ENCODE results near the gene AGR2. TPM values are rescaled to one million over a fixed set of nuclear protein-coding genes. Genes with fewer than 3 reads are reported as not detected.

Gene AGR2
- total RNA-seq, 1 experiment from 2014 or later = 0.93 TPM

DNA sequence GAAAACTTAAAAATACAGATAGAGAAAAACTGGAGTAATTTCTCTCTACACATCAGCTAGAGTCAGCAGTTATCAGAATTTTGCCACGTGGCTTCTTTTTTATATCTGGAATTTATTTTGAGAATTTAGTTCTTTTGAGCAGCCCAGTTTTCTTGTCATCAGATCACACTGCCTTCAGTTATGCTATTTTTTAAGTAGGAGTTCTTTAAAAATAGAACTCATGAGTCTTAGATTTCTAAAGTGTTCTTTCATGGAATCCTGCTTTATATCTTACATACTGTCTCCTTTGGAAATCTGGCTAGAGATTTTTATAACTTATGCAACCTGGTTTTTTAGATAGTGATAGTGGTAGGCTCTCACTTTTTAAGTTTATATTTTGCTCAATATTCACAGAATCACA, 24.2 kb downstream of the AGR2 start:
- Histone ChIP-seq H3K9me2 (ENCODE audit: insufficient read depth) (no peaks in the 10 kb centered on the region), H3K79me2 (ENCODE audit: insufficient read depth, low read length) (no peaks in the 10 kb centered on the region)

DNA sequence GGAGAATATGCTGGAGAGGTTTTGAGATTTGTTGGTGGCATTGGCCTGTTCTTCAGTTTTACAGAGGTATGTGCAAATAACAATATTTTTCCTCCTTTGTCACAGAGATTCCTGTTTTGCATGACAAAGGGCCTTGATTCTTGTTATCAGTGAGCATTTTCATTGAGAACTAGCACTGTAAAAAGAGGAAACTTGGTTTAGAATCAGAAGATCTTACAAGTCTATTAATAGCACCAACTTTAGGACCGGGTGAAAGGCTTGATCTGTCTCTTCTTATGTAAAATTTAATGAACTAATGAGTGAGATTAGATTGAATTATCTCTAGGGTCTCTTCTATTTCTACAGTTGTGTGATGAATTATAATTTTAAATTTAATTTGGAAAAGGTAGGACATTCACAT, 25.7 kb downstream of the AGR2 start:
- ChIA-PET RAD21 (ENCODE audit: low non-redundant PET in 1 of 2, low total read pairs in 2 of 2, uncharacterized antibody in 2 of 2, unreplicated experiment in 2 of 2) (no interaction called here), POLR2A (no interaction called here), CTCF (no interaction called here)
- Histone ChIP-seq H3K27ac (ENCODE audit: low read depth, low read length) (no peak overlapping the region), H3K4me2 (ENCODE audit: low read length) (no peak overlapping the region), H3K9me2 (ENCODE audit: insufficient read depth) (no peaks in the 10 kb centered on the region), H3K27me3 (ENCODE audit: insufficient read depth, low read length) (no peaks in the 10 kb centered on the region), H3K4me1 (ENCODE audit: control insufficient read depth in 1 of 2, insufficient read depth in 2 of 2, low read length in 2 of 2) (no peaks in the 10 kb centered on the region), H3K4me3 (replicated peaks in 1 of 2; ENCODE audit: low read depth in 1 of 2, low read length in 2 of 2) (no peak overlapping the region), H3K36me3 (ENCODE audit: control insufficient read depth in 1 of 2, insufficient read depth in 2 of 2, low read length in 2 of 2) (no peaks in the 10 kb centered on the region), H3K9ac (ENCODE audit: low read length) (no peak overlapping the region), H3K79me2 (ENCODE audit: insufficient read depth, low read length) (no peaks in the 10 kb centered on the region), H4K20me1 (ENCODE audit: insufficient read depth) (no peaks in the 10 kb centered on the region), H2AFZ (ENCODE audit: low read depth, low read length, poor library complexity, severe bottlenecking) (no peak overlapping the region), H3K9me3 (ENCODE audit: control insufficient read depth in 1 of 2, insufficient read depth in 1 of 2, low read depth in 1 of 2, low read length in 2 of 2) (no peaks in the 10 kb centered on the region)
- BruUV-seq (replicated peaks) = no TSS peak
- no peak for TF ChIP-seq CEBPB (IDR thresholded peaks at IDR 0.05; ENCODE audit: low read depth)
- TF ChIP-seq ELF1 (IDR thresholded peaks at IDR 0.05; ENCODE audit: borderline replicate concordance, low read depth) = no peak
- ATAC-seq (no peak), DNase-seq (ENCODE audit: low read depth, low spot score) (no peak)
- intact Hi-C loops (cut with micrococcal nuclease) = no loop called here

More for the DNA sequence above, 24.2 kb downstream of the AGR2 start:
- ATAC-seq = no peak
- ChIA-PET CTCF (no interaction called here), RAD21 (ENCODE audit: low non-redundant PET in 1 of 2, low total read pairs in 2 of 2, uncharacterized antibody in 2 of 2, unreplicated experiment in 2 of 2) (no interaction called here), POLR2A (no interaction called here)
- no TSS peak for BruUV-seq (replicated peaks)
- H3K27me3 ChIP-seq (ENCODE audit: insufficient read depth, low read length) = no peaks in the 10 kb centered on the region
- H3K4me2 ChIP-seq (ENCODE audit: low read length) = no peak overlapping the region
- H3K9ac ChIP-seq (ENCODE audit: low read length) = no peak overlapping the region
- TF ChIP-seq SIN3A (IDR thresholded peaks at IDR 0.05; ENCODE audit: low read depth) (no peak), YY1 (IDR thresholded peaks at IDR 0.05; ENCODE audit: extremely low read depth, insufficient replicate concordance, low read depth, low read length) (no peak)
- H3K4me1 ChIP-seq (ENCODE audit: control insufficient read depth in 1 of 2, insufficient read depth in 2 of 2, low read length in 2 of 2) = no peaks in the 10 kb centered on the region
- H3K36me3 ChIP-seq (ENCODE audit: control insufficient read depth in 1 of 2, insufficient read depth in 2 of 2, low read length in 2 of 2) = no peaks in the 10 kb centered on the region; a peak in 1 of 4 replicates
- intact Hi-C loops (cut with micrococcal nuclease) = no loop called here
- no peak overlapping the region for H3K27ac ChIP-seq (ENCODE audit: low read depth, low read length)
- no peak for DNase-seq (ENCODE audit: low read depth, low spot score)
- no peak overlapping the region for H2AFZ ChIP-seq (ENCODE audit: low read depth, low read length, poor library complexity, severe bottlenecking)
- H3K4me3 ChIP-seq (replicated peaks in 1 of 2; ENCODE audit: low read depth in 1 of 2, low read length in 2 of 2) = no peak overlapping the region
- no peaks in the 10 kb centered on the region for H3K9me3 ChIP-seq (ENCODE audit: control insufficient read depth in 1 of 2, insufficient read depth in 1 of 2, low read depth in 1 of 2, low read length in 2 of 2)
- H4K20me1 ChIP-seq (ENCODE audit: insufficient read depth) = no peaks in the 10 kb centered on the region

DNA sequence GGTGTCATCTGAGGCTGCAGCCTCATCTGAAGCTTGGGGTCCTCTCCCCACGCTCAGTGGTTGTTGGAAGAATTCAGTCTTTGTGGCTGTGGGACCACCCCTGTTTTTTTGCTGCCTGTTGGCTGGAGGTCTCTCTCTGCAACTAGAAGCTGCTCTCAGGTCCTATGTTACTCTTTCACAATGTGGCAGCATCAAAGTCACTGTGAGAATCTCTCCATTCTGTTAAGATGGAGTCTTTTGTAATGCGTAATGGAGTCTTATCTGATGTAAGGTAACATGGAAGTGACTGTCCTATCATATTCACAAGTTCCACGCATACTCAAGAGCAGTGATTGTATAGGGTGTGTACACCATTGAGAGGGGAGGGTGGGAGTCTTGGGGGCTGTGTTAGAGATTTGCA, 26.3 kb downstream of the AGR2 start:
- no peak for ATAC-seq
- ChIA-PET CTCF (no interaction called here), POLR2A (no interaction called here), RAD21 (ENCODE audit: low non-redundant PET in 1 of 2, low total read pairs in 2 of 2, uncharacterized antibody in 2 of 2, unreplicated experiment in 2 of 2) (no interaction called here)
- no TSS peak for BruUV-seq (replicated peaks)
- no peaks in the 10 kb centered on the region for H3K9me2 ChIP-seq (ENCODE audit: insufficient read depth)
- H3K27ac ChIP-seq (ENCODE audit: low read depth, low read length) = no peak overlapping the region
- no peak for TF ChIP-seq ZFX (IDR thresholded peaks at IDR 0.05)
- no peak for TF ChIP-seq JUND (IDR thresholded peaks at IDR 0.05)
- TF ChIP-seq EZH2 (IDR thresholded peaks at IDR 0.05) = no peak
- TF ChIP-seq, protein P1, sequence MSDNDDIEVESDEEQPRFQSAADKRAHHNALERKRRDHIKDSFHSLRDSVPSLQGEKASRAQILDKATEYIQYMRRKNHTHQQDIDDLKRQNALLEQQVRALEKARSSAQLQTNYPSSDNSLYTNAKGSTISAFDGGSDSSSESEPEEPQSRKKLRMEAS (IDR thresholded peaks at IDR 0.05) = no peak
- no peak for TF ChIP-seq ZNF274 (IDR thresholded peaks at IDR 0.05; ENCODE audit: low read depth, low read length)
- TF ChIP-seq FOSL1 (IDR thresholded peaks at IDR 0.05; ENCODE audit: low read depth) = no peak
- TF ChIP-seq POLR2AphosphoS5 (IDR thresholded peaks at IDR 0.05; ENCODE audit: low read depth, low read length) = no peak
- no peak for TF ChIP-seq ELF1 (IDR thresholded peaks at IDR 0.05; ENCODE audit: borderline replicate concordance, low read depth)
- TF ChIP-seq SRF (IDR thresholded peaks at IDR 0.05; ENCODE audit: low read depth) = no peak
- no peak for TF ChIP-seq RAD21 (IDR thresholded peaks at IDR 0.05; ENCODE audit: low read depth)
- no peak for TF ChIP-seq EZH2phosphoT487 (IDR thresholded peaks at IDR 0.05; ENCODE audit: borderline replicate concordance)
- TF ChIP-seq EGR1 (IDR thresholded peaks at IDR 0.05; ENCODE audit: low read depth) = no peak
- no peak for TF ChIP-seq CEBPB (IDR thresholded peaks at IDR 0.05; ENCODE audit: low read depth)
- TF ChIP-seq SIN3A (IDR thresholded peaks at IDR 0.05; ENCODE audit: low read depth) = no peak
- no peak for DNase-seq (ENCODE audit: low read depth, low spot score)
- H2AFZ ChIP-seq (ENCODE audit: low read depth, low read length, poor library complexity, severe bottlenecking) = no peak overlapping the region
- H3K9me3 ChIP-seq (ENCODE audit: control insufficient read depth in 1 of 2, insufficient read depth in 1 of 2, low read depth in 1 of 2, low read length in 2 of 2) = no peaks in the 10 kb centered on the region
- no peaks in the 10 kb centered on the region for H3K79me2 ChIP-seq (ENCODE audit: insufficient read depth, low read length)
- no peaks in the 10 kb centered on the region for H4K20me1 ChIP-seq (ENCODE audit: insufficient read depth)
- H3K4me2 ChIP-seq (ENCODE audit: low read length) = no peak overlapping the region
- no peaks in the 10 kb centered on the region for H3K4me1 ChIP-seq (ENCODE audit: control insufficient read depth in 1 of 2, insufficient read depth in 2 of 2, low read length in 2 of 2)
- no peaks in the 10 kb centered on the region for H3K36me3 ChIP-seq (ENCODE audit: control insufficient read depth in 1 of 2, insufficient read depth in 2 of 2, low read length in 2 of 2)
- intact Hi-C loops (cut with micrococcal nuclease) = no loop called here
- H3K27me3 ChIP-seq (ENCODE audit: insufficient read depth, low read length) = no peaks in the 10 kb centered on the region
- no peak overlapping the region for H3K4me3 ChIP-seq (replicated peaks in 1 of 2; ENCODE audit: low read depth in 1 of 2, low read length in 2 of 2)
- no peak overlapping the region for H3K9ac ChIP-seq (ENCODE audit: low read length)
